ENCODE measurements around the gene PSMC3. TPM values are rescaled to one million over a fixed set of nuclear protein-coding genes. Genes with fewer than 3 reads are reported as not detected.

Gene PSMC3
- total RNA-seq, 2 donors from 2014 or later: 122 to 160 TPM

DNA sequence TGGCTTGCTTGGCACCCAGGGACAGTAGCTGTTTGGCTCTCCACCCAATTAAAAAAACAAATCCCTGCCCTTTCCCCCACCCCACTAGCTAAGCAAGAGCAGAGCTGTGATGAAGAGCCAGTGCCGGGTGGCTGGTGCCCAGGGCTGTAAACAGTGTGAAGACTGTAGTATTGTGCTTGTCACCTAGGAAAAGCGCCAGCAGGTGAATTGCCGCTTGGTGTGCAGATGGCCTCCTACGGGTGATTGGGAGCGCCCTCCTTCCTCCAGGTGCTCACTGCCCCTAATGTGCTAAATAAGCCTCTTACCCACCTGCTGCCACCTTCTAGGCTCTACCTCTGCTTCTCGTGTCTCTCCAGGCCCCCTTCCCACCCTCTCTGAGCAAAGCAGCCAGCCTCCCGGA lies 41.1 kb upstream of the PSMC3 start:
- H3K4me1 ChIP-seq (ENCODE audit: control insufficient read depth in 1 of 2, low read depth in 2 of 2): peaks cover 15 to 34% of the 10 kb centered on the region in 2 donors
- TF ChIP-seq, protein P1, sequence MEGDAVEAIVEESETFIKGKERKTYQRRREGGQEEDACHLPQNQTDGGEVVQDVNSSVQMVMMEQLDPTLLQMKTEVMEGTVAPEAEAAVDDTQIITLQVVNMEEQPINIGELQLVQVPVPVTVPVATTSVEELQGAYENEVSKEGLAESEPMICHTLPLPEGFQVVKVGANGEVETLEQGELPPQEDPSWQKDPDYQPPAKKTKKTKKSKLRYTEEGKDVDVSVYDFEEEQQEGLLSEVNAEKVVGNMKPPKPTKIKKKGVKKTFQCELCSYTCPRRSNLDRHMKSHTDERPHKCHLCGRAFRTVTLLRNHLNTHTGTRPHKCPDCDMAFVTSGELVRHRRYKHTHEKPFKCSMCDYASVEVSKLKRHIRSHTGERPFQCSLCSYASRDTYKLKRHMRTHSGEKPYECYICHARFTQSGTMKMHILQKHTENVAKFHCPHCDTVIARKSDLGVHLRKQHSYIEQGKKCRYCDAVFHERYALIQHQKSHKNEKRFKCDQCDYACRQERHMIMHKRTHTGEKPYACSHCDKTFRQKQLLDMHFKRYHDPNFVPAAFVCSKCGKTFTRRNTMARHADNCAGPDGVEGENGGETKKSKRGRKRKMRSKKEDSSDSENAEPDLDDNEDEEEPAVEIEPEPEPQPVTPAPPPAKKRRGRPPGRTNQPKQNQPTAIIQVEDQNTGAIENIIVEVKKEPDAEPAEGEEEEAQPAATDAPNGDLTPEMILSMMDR (IDR thresholded peaks at IDR 0.05): no peak
- DNase-seq (ENCODE audit: low spot score) (no peak), ATAC-seq (ENCODE audit: insufficient number of reproducible peaks, low FRiP score, low read depth) (no peak)
- H3K9me3 ChIP-seq: no peaks in the 10 kb centered on the region
- no peaks in the 10 kb centered on the region for H3K27me3 ChIP-seq (replicated peaks; ENCODE audit: insufficient read depth)
- peaks cover 19% of the 10 kb centered on the region for H3K36me3 ChIP-seq
- peak overlapping the region; percentile 34 to 52 for H3K27ac ChIP-seq
- no peak overlapping the region for H3K4me3 ChIP-seq

DNA sequence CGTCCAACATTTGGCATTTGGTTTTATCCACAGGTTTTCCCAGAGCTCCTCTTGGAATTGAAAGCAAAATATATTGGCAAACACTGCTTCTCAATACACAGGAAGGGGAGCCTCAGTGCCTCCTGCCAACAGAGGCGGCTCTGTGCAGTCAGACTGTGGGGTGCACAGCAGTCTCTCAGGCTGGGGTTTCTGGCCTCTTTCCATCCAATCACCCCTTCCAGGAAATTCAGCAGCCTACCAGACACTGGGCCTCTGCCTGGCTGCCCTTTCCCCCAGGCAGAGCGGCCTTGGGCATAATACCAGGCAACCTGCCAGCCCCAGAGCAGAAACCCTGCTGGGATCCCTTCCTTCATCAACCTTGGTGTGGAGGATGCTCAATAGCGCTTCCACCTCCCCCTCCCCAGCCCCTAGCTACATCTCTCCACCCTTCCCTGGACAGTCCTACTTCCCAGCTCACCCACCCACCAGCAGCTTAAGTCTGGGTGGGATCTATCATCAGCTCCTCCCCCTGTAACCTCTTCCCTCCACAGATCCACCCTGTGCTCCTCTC lies 40.5 kb upstream of the PSMC3 start:
- DNase-seq (ENCODE audit: low spot score): no peak
- peak overlapping the region; percentile 34 to 52 for H3K27ac ChIP-seq
- peak overlapping the region; percentile 30 for H3K4me3 ChIP-seq
- H3K36me3 ChIP-seq: peaks cover 13% of the 10 kb centered on the region
- peaks cover 15 to 34% of the 10 kb centered on the region in 2 donors for H3K4me1 ChIP-seq (ENCODE audit: control insufficient read depth in 1 of 2, low read depth in 2 of 2)
- no peaks in the 10 kb centered on the region for H3K27me3 ChIP-seq (replicated peaks; ENCODE audit: insufficient read depth)
- ATAC-seq (ENCODE audit: insufficient number of reproducible peaks, low FRiP score, low read depth): no peak
- H3K9me3 ChIP-seq: no peaks in the 10 kb centered on the region
- TF ChIP-seq, protein P1 (IDR thresholded peaks at IDR 0.05): no peak

DNA sequence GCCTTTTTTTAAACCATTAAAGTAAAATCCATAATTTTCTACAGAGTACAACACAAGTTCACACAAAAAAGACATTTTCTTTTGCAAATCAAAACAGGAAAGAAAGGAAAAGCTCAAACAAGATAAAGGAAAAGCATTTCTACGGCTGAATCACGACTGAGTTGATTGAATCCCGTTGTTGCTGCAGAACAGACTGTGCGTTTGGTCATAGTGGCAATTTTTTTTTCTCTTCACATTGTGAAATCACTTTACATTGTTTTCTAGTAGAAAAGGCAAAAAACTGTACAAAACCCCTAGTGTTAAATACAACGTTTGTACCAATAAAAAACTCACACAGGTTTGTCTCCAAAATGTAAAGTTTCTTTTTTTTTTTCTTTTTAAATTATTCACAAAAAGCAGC lies 40.0 kb upstream of the PSMC3 start:
- Histone ChIP-seq H3K4me1 (ENCODE audit: control insufficient read depth in 1 of 2, low read depth in 2 of 2) (peaks cover 15 to 34% of the 10 kb centered on the region in 2 donors), H3K9me3 (no peaks in the 10 kb centered on the region), H3K4me3 (peak overlapping the region; percentile 30), H3K27ac (peak overlapping the region; percentile 34 to 52), H3K36me3 (peaks cover 8% of the 10 kb centered on the region), H3K27me3 (replicated peaks; ENCODE audit: insufficient read depth) (no peaks in the 10 kb centered on the region)
- DNase-seq (ENCODE audit: low spot score) (no peak), ATAC-seq (ENCODE audit: insufficient number of reproducible peaks, low FRiP score, low read depth) (no peak)
- TF ChIP-seq, protein P1 (IDR thresholded peaks at IDR 0.05): no peak

DNA sequence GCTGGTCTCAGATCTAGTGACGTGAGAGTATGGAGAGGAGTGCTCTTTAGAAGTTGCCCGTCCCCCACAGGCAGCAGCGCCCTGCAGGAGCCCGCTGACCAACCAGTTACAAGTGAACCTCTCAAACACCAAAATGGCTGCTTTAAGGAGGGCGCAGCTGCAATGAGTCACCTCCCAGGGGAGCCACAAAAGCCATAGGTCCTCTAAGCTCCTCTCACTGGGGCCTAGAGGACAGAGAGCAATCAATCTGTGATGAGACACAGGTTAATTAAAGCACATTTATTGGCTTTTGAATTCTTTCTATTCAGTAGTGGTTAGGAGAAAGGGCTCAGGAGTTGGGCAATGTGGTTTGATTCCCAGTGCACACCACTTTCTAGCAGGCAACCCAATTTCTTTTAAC lies 38.2 kb upstream of the PSMC3 start:
- Histone ChIP-seq H3K36me3 (peaks cover 3% of the 10 kb centered on the region), H3K4me1 (ENCODE audit: control insufficient read depth in 1 of 2, low read depth in 2 of 2) (peaks cover 15 to 29% of the 10 kb centered on the region in 2 donors), H3K4me3 (no peak overlapping the region), H3K27ac (no peak overlapping the region), H3K27me3 (replicated peaks; ENCODE audit: insufficient read depth) (no peaks in the 10 kb centered on the region), H3K9me3 (no peaks in the 10 kb centered on the region)
- ATAC-seq (ENCODE audit: insufficient number of reproducible peaks, low FRiP score, low read depth): no peak
- no peak for DNase-seq (ENCODE audit: low spot score)
- TF ChIP-seq, protein P1 (IDR thresholded peaks at IDR 0.05): no peak

DNA sequence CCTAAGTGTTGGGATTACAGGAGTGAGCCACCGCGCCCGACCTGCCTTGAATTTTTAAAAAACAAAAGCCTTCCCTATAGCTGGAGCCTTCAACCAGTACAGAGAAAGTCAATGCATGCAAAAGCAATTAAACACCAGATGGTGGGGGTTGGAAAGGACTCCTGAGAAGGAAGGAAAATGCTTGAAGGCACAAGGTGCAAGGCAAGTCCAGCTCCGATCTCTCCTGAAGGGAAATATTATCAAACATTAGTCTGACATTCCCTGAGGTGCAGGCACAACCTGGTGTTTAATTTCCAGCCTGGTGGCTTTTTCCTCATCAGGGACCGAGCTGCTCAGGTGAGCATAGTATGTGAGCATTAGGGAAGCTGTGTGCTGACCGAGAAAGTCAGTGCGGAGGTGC lies 35.6 kb upstream of the PSMC3 start:
- Histone ChIP-seq H3K27me3 (replicated peaks; ENCODE audit: insufficient read depth) (no peaks in the 10 kb centered on the region), H3K4me1 (ENCODE audit: control insufficient read depth in 1 of 2, low read depth in 2 of 2) (peaks cover 7 to 16% of the 10 kb centered on the region in 2 donors), H3K4me3 (no peak overlapping the region), H3K36me3 (peaks cover 3% of the 10 kb centered on the region), H3K27ac (no peak overlapping the region), H3K9me3 (no peaks in the 10 kb centered on the region)
- DNase-seq (ENCODE audit: low spot score): no peak
- TF ChIP-seq, protein P1 (IDR thresholded peaks at IDR 0.05): no peak
- no peak for ATAC-seq (ENCODE audit: insufficient number of reproducible peaks, low FRiP score, low read depth)
